HepG2 (cell line): ENCODE data around the gene PLEKHG2. TPM values are rescaled to one million over a fixed set of nuclear protein-coding genes. Genes with fewer than 3 reads are reported as not detected.

Experiments
- GTF3A ChIP-seq: sonication (generic); formaldehyde crosslinking; conservative IDR thresholded peaks from 2 replicates; pipeline ENCODE4 v1.4.0; 2020; ENCODE audit warnings: mild to moderate bottlenecking, missing genetic modification reagents
- GZF1 ChIP-seq: sonication (generic); formaldehyde crosslinking; IDR thresholded peaks from 2 replicates; pipeline ENCODE4 v1.5.1; 2020; ENCODE audit warnings: mild to moderate bottlenecking, missing genetic modification reagents
- HCFC1 ChIP-seq: fragments of 150-350 bp; IDR thresholded peaks from 2 replicates; pipeline ENCODE4 v1.6.1; 2014; ENCODE audit warnings: low read depth, low read length
- HNRNPK ChIP-seq: fragments of 200-400 bp; formaldehyde crosslinking; IDR thresholded peaks from 2 replicates; pipeline ENCODE4 v1.6.1; 2018; ENCODE audit warnings: low read length, low read depth, moderate library complexity, mild to moderate bottlenecking; ENCODE audit not compliant: poor library complexity, severe bottlenecking
- IRX3 ChIP-seq: sonication (generic); formaldehyde crosslinking; IDR thresholded peaks from 2 replicates; pipeline ENCODE4 v1.8.1; 2023; ENCODE audit warnings: mild to moderate bottlenecking, low read depth, missing genetic modification reagents, borderline replicate concordance
- KLF15 ChIP-seq: sonication (generic); formaldehyde crosslinking; IDR thresholded peaks from 2 replicates; pipeline ENCODE4 v1.8.1; 2023; ENCODE audit warnings: borderline replicate concordance, mild to moderate bottlenecking, inconsistent platforms, missing genetic modification reagents, mixed read lengths
- MEIS2 ChIP-seq: sonication (generic); formaldehyde crosslinking; IDR thresholded peaks from 2 replicates; pipeline ENCODE4 v1.9.0; 2021; ENCODE audit warnings: mild to moderate bottlenecking, missing genetic modification reagents
- MIER2 ChIP-seq: IDR thresholded peaks from 2 replicates; pipeline ENCODE4 v1.6.1; 2016; ENCODE audit warnings: missing biosample characterization, missing genetic modification reagents
- SMC3 ChIP-seq: IDR thresholded peaks from 2 replicates; pipeline ENCODE4 v1.6.1; 2011; ENCODE audit warnings: low read length, improper control_type of control experiment
- ZBTB7B ChIP-seq: sonication (generic); formaldehyde crosslinking; IDR thresholded peaks from 2 replicates; pipeline ENCODE4 v1.4.0; 2020; ENCODE audit warnings: missing genetic modification reagents
- ZFP36L1 ChIP-seq: sonication (generic); formaldehyde crosslinking; IDR thresholded peaks from 2 replicates; pipeline ENCODE4 v1.8.0; 2022; ENCODE audit warnings: mild to moderate bottlenecking, missing genetic modification reagents, moderate library complexity
- ZNF263 ChIP-seq: sonication (generic); formaldehyde crosslinking; IDR thresholded peaks from 2 replicates; pipeline ENCODE4 v1.4.0; 2020; ENCODE audit warnings: missing genetic modification reagents
- ZNF264 ChIP-seq: sonication (generic); formaldehyde crosslinking; IDR thresholded peaks from 2 replicates; pipeline ENCODE4 v1.4.0; 2020; ENCODE audit warnings: missing genetic modification reagents
- ZNF432 ChIP-seq: sonication (generic); formaldehyde crosslinking; IDR thresholded peaks from 2 replicates; pipeline ENCODE4 v1.5.0; 2020; ENCODE audit warnings: missing genetic modification reagents, mild to moderate bottlenecking, borderline replicate concordance
- ZNF468 ChIP-seq: sonication (generic); formaldehyde crosslinking; IDR thresholded peaks from 2 replicates; pipeline ENCODE4 v1.8.0; 2022; ENCODE audit warnings: mild to moderate bottlenecking, moderate library complexity, missing genetic modification reagents
- ZNF558 ChIP-seq: sonication (generic); formaldehyde crosslinking; IDR thresholded peaks from 2 replicates; pipeline ENCODE4 v1.9.0; 2022; ENCODE audit warnings: mild to moderate bottlenecking, missing genetic modification reagents, borderline replicate concordance
- ZNF615 ChIP-seq: sonication (generic); formaldehyde crosslinking; IDR thresholded peaks from 2 replicates; pipeline ENCODE4 v1.5.0; 2020; ENCODE audit warnings: mild to moderate bottlenecking, missing genetic modification reagents, borderline replicate concordance
- ZNF761 ChIP-seq: sonication (generic); formaldehyde crosslinking; conservative IDR thresholded peaks from 2 replicates; pipeline ENCODE4 v1.4.0; 2020; ENCODE audit warnings: mild to moderate bottlenecking, missing genetic modification reagents
- ZNF766 ChIP-seq: sonication (generic); formaldehyde crosslinking; IDR thresholded peaks from 2 replicates; pipeline ENCODE4 v1.5.0; 2020; ENCODE audit warnings: missing genetic modification reagents, borderline replicate concordance
- ZNF775 ChIP-seq: sonication (generic); formaldehyde crosslinking; IDR thresholded peaks from 2 replicates; pipeline ENCODE4 v1.4.0; 2020; ENCODE audit warnings: missing genetic modification reagents, mild to moderate bottlenecking, moderate library complexity, borderline replicate concordance
- ZNF891 ChIP-seq: sonication (generic); formaldehyde crosslinking; IDR thresholded peaks from 2 replicates; pipeline ENCODE4 v1.5.0; 2020; ENCODE audit warnings: mild to moderate bottlenecking, missing genetic modification reagents
- ZSCAN21 ChIP-seq: sonication (generic); formaldehyde crosslinking; IDR thresholded peaks from 2 replicates; pipeline ENCODE4 v1.8.0; 2022; ENCODE audit warnings: mild to moderate bottlenecking, missing genetic modification reagents, moderate library complexity, borderline replicate concordance
- polyA plus RNA-seq, 8 experiments: library from polyadenylated mRNA; depleted of rRNA in 3 of 8; stranded (reverse) in 7 of 8; unstranded in 1 of 8; fragments of >200 nt; fragmentation: Illumina TruSeq in 4 of 8; extraction: Trizol in 4 of 8; gene quantifications; 2 replicates each; pipeline versions ENCODE4 v1.2.1 to v1.2.3, GENCODE V29; 2011 to 2016; ENCODE audit warnings: low read depth in 4 of 8, missing spikeins in 1 of 8, mixed read lengths in 1 of 8; ENCODE audit not compliant: insufficient read depth in 1 of 8
- total RNA-seq, 5 experiments: library from RNA; depleted of rRNA; stranded (reverse); fragments of >200 nt; fragmentation: Illumina TruSeq; extraction: Trizol; gene quantifications; 2 replicates each; pipeline ENCODE4 v1.2.3, GENCODE V29; 2016; ENCODE audit warnings: low read depth in 1 of 5
- TF ChIP-seq, protein P1 (sequence below): sonication (generic); formaldehyde crosslinking; IDR thresholded peaks from 2 replicates; pipeline ENCODE4 v1.5.1; 2020; ENCODE audit warnings: mild to moderate bottlenecking, missing genetic modification reagents, moderate library complexity
- TF ChIP-seq, protein P2 (sequence below): sonication (generic); formaldehyde crosslinking; IDR thresholded peaks from 2 replicates; pipeline ENCODE4 v1.8.0; 2022; ENCODE audit warnings: low read depth, missing genetic modification reagents
- TF ChIP-seq, protein P3 (sequence below): sonication (generic); formaldehyde crosslinking; IDR thresholded peaks from 2 replicates; pipeline ENCODE4 v1.4.0; 2020; ENCODE audit warnings: missing genetic modification reagents, borderline replicate concordance

Gene PLEKHG2
- total and polyA plus RNA-seq, 2 of the 13 experiments (the other 11 are each of a cell fraction or from before 2014, with no cell fraction given) = 3.6 to 6.8 TPM

DNA sequence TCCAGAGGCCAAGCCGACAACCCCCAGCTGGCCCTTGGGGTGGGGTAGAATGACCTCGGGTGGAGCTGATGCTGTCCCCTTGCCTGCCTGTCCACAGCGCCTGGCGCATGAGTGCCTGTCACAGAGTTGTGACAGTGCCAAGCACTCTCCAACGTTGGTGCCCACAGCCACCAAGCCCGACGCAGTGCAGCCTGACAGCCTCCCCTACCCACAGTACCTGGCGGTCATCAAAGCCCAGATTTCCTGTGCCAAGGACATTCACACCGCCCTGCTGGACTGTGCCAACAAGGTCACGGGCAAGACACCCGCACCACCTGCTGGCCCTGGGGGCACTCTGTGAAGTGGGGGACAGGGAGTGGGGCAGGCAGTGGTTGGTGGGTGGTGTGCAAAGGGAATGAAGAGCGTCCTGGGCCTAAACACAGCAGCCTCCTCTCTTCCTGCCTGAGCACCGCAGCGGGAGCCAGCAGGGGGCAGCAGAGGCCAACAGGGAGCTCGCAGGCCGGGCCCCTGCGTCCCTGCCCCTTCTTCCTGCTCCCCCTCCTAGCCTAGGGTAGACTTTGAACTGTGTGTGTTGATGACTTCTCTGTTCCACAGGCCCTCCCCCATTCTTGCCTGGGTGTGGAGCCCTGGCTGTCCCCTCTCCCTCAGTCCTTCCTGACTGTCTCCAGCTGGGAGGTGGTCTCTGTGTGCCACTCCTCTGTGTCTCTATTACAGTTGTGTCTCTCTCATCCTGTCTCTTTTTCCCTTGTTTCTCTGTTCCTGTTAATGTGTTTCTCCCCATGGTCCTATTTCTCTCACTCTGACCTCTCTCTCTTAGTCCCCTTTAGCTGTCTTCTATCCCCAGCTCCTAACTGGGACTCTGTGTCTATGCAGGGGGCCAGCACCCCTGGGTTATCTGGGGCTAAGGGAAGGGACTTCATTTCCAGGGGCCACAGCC is 14.8 kb upstream of the PLEKHG2 start (continued):
- peak; percentile 77; the same call in 1 of the 2 replicates for TF ChIP-seq ZSCAN21 (CRISPR knock-in tag)
- TF ChIP-seq, protein P1, sequence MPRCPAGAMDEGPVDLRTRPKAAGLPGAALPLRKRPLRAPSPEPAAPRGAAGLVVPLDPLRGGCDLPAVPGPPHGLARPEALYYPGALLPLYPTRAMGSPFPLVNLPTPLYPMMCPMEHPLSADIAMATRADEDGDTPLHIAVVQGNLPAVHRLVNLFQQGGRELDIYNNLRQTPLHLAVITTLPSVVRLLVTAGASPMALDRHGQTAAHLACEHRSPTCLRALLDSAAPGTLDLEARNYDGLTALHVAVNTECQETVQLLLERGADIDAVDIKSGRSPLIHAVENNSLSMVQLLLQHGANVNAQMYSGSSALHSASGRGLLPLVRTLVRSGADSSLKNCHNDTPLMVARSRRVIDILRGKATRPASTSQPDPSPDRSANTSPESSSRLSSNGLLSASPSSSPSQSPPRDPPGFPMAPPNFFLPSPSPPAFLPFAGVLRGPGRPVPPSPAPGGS (CRISPR knock-in tag) = no peak
- TF ChIP-seq, protein P2, sequence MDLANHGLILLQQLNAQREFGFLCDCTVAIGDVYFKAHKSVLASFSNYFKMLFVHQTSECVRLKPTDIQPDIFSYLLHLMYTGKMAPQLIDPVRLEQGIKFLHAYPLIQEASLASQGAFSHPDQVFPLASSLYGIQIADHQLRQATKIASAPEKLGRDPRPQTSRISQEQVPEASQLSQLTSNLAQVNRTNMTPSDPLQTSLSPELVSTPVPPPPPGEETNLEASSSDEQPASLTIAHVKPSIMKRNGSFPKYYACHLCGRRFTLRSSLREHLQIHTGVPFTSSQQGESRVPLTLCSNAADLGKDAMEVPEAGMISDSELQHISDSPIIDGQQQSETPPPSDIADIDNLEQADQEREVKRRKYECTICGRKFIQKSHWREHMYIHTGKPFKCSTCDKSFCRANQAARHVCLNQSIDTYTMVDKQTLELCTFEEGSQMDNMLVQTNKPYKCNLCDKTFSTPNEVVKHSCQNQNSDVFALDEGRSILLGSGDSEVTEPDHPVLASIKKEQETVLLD (CRISPR knock-in tag) = no peak
- no peak for TF ChIP-seq ZNF468 (CRISPR knock-in tag)
- no peak for TF ChIP-seq ZNF615 (CRISPR knock-in tag)
- no peak for TF ChIP-seq ZNF263 (CRISPR knock-in tag)
- peak; percentile 49; the same call in 1 of the 2 replicates for TF ChIP-seq MEIS2 (CRISPR knock-in tag)
- no peak for TF ChIP-seq GZF1
- TF ChIP-seq ZFP36L1 = peak; percentile 82; the same call in 1 of the 2 replicates
- TF ChIP-seq, protein P3, sequence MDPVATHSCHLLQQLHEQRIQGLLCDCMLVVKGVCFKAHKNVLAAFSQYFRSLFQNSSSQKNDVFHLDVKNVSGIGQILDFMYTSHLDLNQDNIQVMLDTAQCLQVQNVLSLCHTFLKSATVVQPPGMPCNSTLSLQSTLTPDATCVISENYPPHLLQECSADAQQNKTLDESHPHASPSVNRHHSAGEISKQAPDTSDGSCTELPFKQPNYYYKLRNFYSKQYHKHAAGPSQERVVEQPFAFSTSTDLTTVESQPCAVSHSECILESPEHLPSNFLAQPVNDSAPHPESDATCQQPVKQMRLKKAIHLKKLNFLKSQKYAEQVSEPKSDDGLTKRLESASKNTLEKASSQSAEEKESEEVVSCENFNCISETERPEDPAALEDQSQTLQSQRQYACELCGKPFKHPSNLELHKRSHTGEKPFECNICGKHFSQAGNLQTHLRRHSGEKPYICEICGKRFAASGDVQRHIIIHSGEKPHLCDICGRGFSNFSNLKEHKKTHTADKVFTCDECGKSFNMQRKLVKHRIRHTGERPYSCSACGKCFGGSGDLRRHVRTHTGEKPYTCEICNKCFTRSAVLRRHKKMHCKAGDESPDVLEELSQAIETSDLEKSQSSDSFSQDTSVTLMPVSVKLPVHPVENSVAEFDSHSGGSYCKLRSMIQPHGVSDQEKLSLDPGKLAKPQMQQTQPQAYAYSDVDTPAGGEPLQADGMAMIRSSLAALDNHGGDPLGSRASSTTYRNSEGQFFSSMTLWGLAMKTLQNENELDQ (CRISPR knock-in tag) = no peak
- 0 out of 2 replicates have a peak, but pooled peaks have one; percentile 32 for TF ChIP-seq ZNF264 (CRISPR knock-in tag)
- peak; percentile 68; the same call in 1 of the 2 replicates for TF ChIP-seq ZNF761 (CRISPR knock-in tag)
- no peak for TF ChIP-seq IRX3 (CRISPR knock-in tag)
- TF ChIP-seq KLF15 (CRISPR knock-in tag) = no peak
- no peak for TF ChIP-seq HNRNPK
- no peak for TF ChIP-seq GTF3A (CRISPR knock-in tag)
- no peak for TF ChIP-seq ZNF558 (CRISPR knock-in tag)
- TF ChIP-seq ZNF766 (CRISPR knock-in tag) = no peak; the same call in 1 of the 2 replicates
- TF ChIP-seq SMC3 = peak; percentile 84
- TF ChIP-seq ZNF432 (CRISPR knock-in tag) = no peak
- TF ChIP-seq ZNF891 (CRISPR knock-in tag) = no peak
- 0 out of 2 replicates have a peak, but pooled peaks have one; percentile 31 for TF ChIP-seq HCFC1
- TF ChIP-seq ZNF775 (CRISPR knock-in tag) = no peak
- TF ChIP-seq ZBTB7B (CRISPR knock-in tag) = peak; percentile 74
- peak; percentile 57; the same call in 1 of the 2 replicates for TF ChIP-seq MIER2 (CRISPR knock-in tag)
